ENCODE results near the gene RNF31.
A peak's percentile ranks its signal among the peaks of the same experiment; 100 is the strongest.

RNF31 gene

GRCh38 chr14:24116128-24116814 lies 31.0 kb upstream of the RNF31 start:
- H3F3A ChIP-seq (ENCODE audit: control insufficient read depth, insufficient read depth) = peaks cover 5% of the 10 kb centered on the region; the same call in 1 of the 2 replicates
- TF ChIP-seq EZH2phosphoT487 (IDR thresholded peaks at IDR 0.05; ENCODE audit: borderline replicate concordance, low read length) (no peak), CTCF (IDR thresholded peaks at IDR 0.05; ENCODE audit: low read depth, low read length, poor library complexity, severe bottlenecking) (no peak)
- peaks cover 56% of the 10 kb centered on the region for H3K36me3 ChIP-seq (ENCODE audit: control insufficient read depth, low read length)
- H3K4me2 ChIP-seq (ENCODE audit: low read length) = peak overlapping the region; percentile 83
- no peaks in the 10 kb centered on the region for H3K27me3 ChIP-seq (ENCODE audit: control insufficient read depth, low read length)
- H3K9me3 ChIP-seq (ENCODE audit: control insufficient read depth, insufficient read depth, low read length) = no peaks in the 10 kb centered on the region
- H3K9me2 ChIP-seq (replicated peaks; ENCODE audit: control insufficient read depth, low read length) = no peaks in the 10 kb centered on the region
- H3K4me3 ChIP-seq (ENCODE audit: low read length) = peak overlapping the region; percentile 93
- peaks cover 14% of the 10 kb centered on the region for H3K4me1 ChIP-seq (ENCODE audit: control insufficient read depth, low read length)
- no peak overlapping the region for H3K27ac ChIP-seq (ENCODE audit: low read depth, low read length)
- H3K79me2 ChIP-seq (ENCODE audit: control insufficient read depth, low read length) = peaks cover 24% of the 10 kb centered on the region
- peaks cover 4% of the 10 kb centered on the region; the same call in 1 of the 2 replicates for H4K20me1 ChIP-seq (ENCODE audit: control insufficient read depth, insufficient read depth, low read depth, low read length)

GRCh38 chr14:24117179-24117578 lies 30.1 kb upstream of the RNF31 start:
- no peaks in the 10 kb centered on the region for H3K9me2 ChIP-seq (replicated peaks; ENCODE audit: control insufficient read depth, low read length)
- H3F3A ChIP-seq (ENCODE audit: control insufficient read depth, insufficient read depth) = peaks cover 9% of the 10 kb centered on the region
- peaks cover 14% of the 10 kb centered on the region for H3K4me1 ChIP-seq (ENCODE audit: control insufficient read depth, low read length)
- peaks cover 4% of the 10 kb centered on the region; the same call in 1 of the 2 replicates for H4K20me1 ChIP-seq (ENCODE audit: control insufficient read depth, insufficient read depth, low read depth, low read length)
- H3K4me2 ChIP-seq (ENCODE audit: low read length) = no peak overlapping the region
- no peak overlapping the region for H3K4me3 ChIP-seq (ENCODE audit: low read length)
- H3K27me3 ChIP-seq (ENCODE audit: control insufficient read depth, low read length) = no peaks in the 10 kb centered on the region
- no peak overlapping the region for H3K27ac ChIP-seq (ENCODE audit: low read depth, low read length)
- peaks cover 62% of the 10 kb centered on the region for H3K36me3 ChIP-seq (ENCODE audit: control insufficient read depth, low read length)
- TF ChIP-seq CTCF (IDR thresholded peaks at IDR 0.05; ENCODE audit: low read depth, low read length, poor library complexity, severe bottlenecking) = no peak
- no peak for TF ChIP-seq EZH2phosphoT487 (IDR thresholded peaks at IDR 0.05; ENCODE audit: borderline replicate concordance, low read length)
- peaks cover 24% of the 10 kb centered on the region for H3K79me2 ChIP-seq (ENCODE audit: control insufficient read depth, low read length)
- H3K9me3 ChIP-seq (ENCODE audit: control insufficient read depth, insufficient read depth, low read length) = no peaks in the 10 kb centered on the region

GRCh38 chr14:24119691-24120090 lies 27.6 kb upstream of the RNF31 start:
- TF ChIP-seq CTCF (IDR thresholded peaks at IDR 0.05; ENCODE audit: low read depth, low read length, poor library complexity, severe bottlenecking) = no peak
- Histone ChIP-seq H3K4me1 (ENCODE audit: control insufficient read depth, low read length) (peaks cover 14% of the 10 kb centered on the region), H3K27me3 (ENCODE audit: control insufficient read depth, low read length) (no peaks in the 10 kb centered on the region), H3K9me3 (ENCODE audit: control insufficient read depth, insufficient read depth, low read length) (no peaks in the 10 kb centered on the region), H3K4me3 (ENCODE audit: low read length) (no peak overlapping the region), H3K4me2 (ENCODE audit: low read length) (no peak overlapping the region), H3K79me2 (ENCODE audit: control insufficient read depth, low read length) (peaks cover 18% of the 10 kb centered on the region), H4K20me1 (ENCODE audit: control insufficient read depth, insufficient read depth, low read depth, low read length) (peaks cover 4% of the 10 kb centered on the region; the same call in 1 of the 2 replicates), H3K9me2 (replicated peaks; ENCODE audit: control insufficient read depth, low read length) (no peaks in the 10 kb centered on the region), H3F3A (ENCODE audit: control insufficient read depth, insufficient read depth) (peaks cover 3% of the 10 kb centered on the region; the same call in 1 of the 2 replicates), H3K36me3 (ENCODE audit: control insufficient read depth, low read length) (peaks cover 70% of the 10 kb centered on the region), H3K27ac (ENCODE audit: low read depth, low read length) (no peak overlapping the region)
